Activated CD8-positive, alpha-beta memory T cell treated with anti-CD3 and anti-CD28 coated beads, Interleukin-2, amount 50 U/mL, for 24 hours (primary cell): ENCODE results near the gene KCNH2.
A peak's percentile ranks its signal among the peaks of the same experiment; 100 is the strongest.

ENCODE experiments used
- DNase-seq: peaks from one replicate; pipeline ENCODE4 v3.0.0-alpha.2; 2020; ENCODE audit errors: extremely low read depth

The KCNH2 gene

DNA sequence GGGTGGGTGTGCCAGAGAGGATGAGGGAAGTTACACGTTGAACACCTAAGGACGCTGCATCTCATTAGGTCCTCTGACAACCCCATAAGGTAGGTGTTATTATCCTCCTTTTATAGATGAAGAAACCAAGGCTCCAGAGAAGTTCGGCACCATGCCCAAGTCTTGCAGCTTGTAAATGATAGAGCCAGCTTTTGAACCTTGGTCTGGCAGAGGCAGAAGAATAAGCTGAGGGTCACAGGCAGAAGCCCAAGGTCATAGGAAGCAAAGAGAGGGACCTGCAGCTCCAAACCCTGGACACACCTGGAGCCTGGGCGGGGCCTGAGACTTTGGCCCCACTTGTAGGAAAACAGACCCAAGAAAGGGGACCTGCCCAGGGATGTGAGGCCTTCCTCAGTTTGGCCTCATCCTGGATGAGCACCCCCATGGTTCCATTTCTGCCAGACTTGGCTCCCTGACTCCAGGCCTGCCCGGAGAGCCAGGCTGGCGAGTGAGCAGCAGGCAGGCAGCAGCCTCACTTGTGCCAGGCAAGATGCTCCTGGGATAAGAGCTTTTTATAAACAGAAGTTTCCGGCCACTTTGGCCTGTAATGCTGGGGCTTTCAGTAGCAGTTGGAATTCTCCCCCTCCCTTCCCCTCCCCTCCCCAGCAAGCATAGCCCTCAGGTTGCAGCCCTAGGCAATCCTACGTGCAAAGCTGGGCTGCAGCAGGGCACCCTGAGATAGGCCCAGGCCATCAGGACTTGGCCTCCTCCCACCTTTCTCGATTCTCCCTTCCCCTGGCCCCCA lies 2.4 kb downstream of the KCNH2 start:
- no peak for DNase-seq

DNA sequence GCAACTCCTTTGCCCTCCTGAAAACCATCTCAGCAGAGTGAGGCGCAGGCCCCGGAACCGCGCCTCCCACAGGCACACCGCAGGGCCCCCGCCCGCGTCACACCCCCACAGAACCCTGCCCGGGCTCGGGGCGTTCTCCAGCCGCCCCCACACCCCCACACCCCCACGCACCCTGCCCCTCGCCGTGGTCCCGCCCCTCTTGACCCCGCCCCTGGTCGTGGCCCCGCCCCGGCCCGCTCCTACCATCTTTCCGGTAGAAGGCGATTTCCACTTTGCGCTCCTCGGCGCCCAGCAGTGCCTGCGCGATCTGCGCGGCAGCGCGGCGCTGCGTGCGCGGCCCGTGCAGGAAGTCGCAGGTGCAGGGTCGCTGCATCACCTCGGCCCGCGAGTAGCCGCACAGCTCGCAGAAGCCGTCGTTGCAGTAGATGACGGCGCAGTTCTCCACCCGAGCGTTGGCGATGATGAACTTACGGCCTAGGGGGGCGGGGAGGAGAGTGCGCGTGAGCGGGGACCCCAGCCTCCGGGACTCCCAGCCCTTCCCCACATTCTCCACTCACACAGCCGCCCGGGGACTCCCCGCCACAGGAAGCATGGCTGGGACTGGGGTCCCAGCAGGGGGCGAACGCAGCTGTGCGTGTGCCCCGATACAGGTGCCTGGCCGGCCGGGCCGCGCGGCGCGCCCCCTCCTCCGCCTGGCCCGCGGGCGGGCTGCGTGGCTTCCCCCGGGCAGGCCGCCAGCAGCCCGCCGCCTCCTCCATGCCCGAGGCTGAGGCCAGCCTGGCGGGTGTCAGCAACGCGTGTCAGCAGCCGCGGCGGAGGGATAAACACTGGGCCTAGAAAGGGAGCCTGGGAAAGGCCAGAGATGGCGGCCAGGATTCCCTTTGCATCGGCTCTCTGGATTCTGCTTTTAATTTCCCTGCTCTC lies 3.4 kb downstream of the KCNH2 start:
- peak; percentile 50 for DNase-seq

DNA sequence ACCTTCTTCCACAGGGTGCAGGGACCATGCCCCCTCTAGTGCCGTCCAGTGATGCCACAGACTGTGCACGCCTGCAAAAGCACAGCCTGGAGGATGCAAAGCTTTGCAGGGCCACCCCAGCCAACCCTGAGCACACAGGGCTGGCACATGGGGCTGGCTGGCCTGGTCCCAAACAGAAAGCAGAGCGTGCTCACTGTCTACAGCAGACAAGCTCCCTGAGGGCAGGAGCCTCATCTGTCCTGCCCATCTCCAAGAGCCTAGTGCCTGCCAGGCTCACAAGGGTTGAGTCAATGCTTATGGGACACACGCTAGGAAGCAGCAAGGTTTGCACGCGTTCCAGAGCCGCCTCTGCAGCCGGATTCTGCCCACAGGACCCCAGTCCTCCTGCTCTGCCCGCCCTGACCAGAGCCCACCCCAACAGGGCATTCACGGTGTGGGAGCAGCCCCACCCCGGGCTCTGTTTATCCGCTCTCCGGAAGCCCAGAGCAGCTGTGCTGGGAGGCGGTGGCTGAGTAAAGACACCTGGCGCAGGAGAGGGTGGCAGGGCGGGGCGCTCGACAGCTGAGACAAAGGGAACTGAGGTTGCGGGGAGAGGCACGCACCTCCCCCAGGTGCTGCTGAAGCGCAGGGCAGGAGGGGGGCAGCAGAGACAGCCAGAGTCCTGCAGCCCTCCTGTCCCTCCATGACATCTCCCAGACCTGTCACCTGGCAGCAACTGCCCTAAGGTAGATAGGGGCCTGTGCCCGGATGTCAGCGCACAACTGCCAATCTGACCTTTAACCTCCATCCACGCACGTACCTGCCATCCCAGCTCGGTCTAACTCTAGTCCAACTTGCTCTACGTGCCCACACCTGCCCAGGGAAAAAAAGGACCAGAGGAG lies 4.3 kb downstream of the KCNH2 start:
- no peak for DNase-seq

DNA sequence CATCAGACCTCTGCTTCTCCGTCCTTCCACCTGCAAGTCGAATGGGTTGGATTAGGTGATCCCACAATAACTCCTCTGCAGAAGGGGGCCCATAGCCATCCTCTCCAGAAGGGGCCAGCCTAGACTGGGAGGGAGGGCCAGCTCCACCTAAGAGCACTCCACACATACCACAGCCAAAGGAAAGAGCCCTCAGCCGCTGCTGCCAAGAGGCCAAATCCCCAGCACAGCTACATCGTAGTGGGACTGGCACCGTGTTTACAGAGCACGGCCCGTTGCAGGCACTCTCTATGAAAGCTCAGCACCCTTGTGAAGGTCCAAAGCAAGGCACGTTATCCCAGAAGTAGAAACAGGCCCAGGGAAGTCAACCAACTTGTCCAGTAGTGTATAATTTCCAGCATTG lies 5.4 kb downstream of the KCNH2 start:
- DNase-seq = no peak

DNA sequence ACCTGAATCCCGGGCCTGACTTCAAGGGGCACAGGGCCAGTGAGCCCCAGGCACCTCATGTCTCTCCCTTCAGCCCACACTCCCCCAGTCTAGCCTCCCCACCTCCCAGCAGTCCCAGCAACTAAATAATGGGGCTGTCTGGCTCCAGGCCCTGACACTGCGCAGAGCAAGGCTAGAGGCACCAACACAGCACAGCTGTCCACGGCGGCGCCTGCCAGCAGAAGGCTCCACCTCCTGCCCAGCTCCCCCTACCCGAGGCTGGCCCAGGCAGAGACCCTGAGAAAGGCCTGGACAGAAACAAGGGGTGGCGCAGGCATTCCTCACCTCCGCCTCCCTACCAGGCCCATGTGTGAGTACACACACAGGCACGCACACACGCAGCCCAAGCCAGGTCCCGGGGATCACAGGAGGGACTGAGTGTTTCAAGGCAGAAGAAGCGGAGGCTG lies 6.1 kb downstream of the KCNH2 start:
- DNase-seq = no peak

DNA sequence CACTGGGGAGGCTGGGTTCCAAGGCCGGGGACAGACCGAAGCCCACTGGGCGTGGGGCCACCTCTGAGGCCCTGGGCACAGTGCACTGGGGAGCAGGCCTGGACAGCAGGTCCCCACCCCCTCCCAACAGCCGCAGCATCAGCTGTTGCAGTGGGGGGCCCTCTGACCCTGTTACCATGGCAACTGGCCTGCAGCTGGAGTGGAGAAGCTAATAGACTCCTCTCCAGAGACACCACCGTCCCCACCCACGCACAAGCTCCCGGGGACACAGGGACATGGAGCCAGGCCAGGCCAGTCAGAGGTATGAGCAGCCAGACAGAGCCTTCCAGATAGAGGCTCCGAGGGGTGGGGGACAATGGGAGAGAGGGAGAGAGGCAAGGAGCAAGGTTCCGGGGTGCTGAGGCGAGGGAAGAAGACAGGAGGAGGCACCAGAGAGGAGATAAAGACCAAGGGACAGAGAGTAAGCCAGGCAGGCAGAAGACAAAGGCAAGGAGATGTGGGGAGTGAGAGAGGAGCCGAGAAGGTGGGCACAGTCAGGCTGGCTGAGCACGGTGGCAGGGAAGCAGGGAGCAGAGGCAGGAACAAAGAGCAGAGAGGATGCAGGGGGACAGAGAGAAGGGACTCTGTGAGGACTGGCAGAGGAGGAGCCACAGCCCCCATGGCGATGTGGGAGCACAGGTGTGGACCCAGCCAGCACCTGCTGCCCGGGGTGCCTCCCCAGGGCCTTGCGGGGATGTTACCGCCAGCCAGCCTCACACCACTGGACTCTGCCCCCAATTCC lies 6.7 kb downstream of the KCNH2 start:
- DNase-seq = no peak

DNA sequence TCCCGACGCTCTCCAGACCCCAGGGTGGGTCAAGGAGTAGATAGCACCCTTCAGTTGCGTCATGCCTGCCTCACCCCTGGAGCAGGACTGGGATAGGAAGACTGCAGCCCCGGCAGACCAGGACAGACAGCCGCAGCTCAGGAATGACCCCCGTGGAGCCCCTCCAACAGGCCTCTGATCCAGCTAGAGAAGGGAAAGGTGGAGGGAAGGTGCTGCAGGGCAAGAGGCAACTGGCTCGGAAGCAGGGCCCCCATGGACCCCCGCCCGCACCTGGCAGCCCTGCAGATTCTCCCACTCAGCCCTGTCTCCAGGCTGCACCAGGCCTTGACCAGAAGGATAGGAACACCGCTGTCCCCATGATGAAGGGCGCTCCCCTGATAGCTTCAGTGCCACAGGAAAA lies 7.7 kb downstream of the KCNH2 start:
- no peak for DNase-seq

DNA sequence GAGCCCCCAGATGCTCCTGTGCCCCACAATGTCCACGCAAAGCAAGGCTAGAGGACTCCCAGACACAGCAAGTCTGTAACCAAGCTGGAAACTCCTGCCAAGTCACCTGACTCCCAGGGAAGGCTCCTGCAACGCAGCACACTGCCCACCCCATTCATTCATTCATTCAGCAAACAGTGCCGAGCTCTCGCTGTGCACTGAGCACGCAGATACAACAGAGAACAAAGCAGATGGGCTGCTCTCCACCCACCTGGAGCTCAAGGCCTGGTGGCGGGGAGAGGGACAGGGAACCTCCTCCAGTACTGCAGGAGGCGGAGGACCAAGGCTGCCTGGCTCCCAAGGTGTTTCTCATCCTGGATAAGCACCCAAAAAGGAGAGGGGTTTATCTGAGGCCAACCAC lies 8.6 kb downstream of the KCNH2 start:
- DNase-seq = no peak

DNA sequence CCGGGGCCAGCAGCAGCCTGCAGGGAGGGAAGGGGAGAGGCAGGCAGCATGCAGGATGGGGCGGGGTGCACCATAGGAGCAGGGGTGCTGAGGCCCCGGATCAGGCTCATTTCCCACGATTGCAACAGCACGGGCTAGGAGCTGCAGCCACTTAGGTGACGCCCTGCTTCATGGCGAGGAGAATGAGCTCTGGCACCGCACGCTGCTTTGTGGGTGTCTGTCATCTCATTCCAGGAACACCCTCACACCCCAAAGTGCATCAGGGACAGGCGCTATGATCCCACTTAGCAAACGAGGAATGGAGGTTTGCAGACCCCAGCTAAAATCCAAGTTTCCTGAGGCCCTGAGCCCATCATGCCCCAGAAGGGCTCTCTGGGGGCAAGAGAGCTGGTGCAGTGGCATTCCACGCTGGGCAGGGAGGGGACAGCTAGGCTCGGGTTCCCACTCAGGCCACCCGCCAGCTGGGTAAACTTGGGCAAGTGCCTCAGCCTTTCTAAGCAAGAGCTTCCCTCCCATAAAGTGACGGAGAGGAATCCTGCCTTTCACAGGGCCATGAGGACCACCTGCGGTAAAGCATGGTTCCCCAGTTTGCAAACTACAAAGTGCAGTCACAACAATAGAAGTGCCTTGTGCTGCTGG lies 9.3 kb downstream of the KCNH2 start:
- no peak for DNase-seq

DNA sequence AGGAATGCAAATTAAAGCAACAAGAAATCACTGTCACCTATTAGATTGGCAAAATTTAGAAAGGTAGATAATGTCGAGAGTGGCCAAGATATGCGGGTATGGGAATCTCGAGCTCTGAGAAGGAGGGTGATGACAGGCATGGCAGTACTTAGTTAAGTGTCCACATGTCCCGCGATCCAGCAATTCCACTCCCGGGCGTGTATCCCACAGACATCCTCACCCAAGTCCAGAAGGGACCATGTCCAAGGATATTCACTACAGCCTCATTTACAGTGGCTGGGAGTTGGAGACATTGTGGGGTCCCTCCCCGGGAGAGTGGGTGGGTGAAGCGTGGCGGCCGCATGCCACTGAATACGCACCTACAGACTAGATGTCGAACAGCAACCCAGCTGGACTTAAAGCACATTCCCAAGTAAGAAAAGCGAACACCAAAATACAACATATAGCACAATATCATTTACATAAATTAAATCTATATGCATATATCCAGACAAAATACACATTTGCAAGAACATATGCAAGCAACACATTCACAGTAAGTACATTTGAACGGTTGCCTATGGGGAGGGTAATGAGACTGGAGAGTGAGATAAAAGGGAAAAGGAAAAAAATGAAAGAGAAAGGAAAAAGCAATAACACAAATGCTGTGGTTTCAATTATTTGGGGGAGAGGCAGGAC lies 9.9 kb downstream of the KCNH2 start:
- DNase-seq = no peak

DNA sequence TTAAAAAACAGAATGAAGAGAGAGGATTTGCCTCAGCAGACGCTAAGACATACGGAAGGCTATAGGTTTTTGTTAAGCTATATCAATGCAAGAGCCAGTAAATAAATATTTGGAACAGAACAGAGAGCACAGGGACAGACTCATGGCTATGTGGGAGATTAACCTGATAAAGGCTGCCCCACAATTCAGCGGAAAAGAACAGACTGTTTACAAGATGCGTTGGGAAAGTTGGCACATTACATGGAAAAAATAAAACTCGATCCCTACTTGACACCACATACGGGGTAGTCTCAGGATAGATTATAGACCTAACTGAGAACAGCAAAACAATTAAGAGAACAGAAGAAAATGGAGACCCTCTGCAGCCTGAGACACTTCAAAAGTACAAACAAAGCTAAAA lies 10.8 kb downstream of the KCNH2 start:
- no peak for DNase-seq

DNA sequence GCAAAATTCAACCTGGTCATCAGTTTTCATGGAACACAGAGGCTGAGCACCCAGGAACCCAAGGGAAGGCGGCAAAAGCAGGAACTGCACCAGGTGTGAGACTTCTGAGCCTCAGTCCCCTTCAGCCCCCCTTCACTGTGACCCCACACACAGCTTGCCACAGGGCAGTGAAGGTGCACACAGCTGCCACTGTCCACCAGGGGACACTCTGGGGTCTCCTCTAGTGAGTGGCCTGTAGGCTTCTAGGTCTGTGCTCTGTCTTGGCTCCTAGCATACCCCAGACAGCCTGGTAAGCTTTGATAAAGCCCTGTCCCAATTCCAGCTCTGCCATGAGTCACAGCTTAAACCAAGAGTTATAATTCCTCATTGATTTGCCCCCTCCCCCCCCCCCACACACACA lies 12.1 kb downstream of the KCNH2 start:
- no peak for DNase-seq

DNA sequence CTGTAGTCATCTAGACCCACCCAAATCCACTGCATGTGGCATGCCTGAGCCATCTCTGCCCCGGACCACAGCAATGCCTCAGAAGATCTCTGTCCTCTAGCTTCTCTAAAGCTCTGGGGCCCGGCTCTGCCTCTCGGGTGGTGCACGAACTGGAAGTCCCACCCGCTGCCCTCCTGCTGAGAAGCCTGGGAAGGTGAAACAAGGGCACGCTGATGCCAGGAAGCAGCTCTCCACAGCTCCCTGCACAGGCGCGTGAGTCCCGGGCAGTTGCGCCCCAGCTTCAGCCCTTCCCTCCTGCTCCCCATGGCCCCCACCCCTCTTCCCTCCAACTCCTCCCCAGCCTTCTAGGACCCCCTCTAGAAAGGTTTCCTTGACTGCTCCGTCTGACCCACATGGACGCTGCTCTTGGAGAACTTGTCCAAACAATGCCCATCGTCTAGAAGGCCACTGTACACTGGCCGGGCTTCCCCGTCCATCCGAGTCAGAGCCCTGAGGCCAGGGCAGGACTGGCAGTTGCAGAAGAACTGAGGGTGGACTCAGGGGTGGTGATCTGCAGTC lies 12.8 kb downstream of the KCNH2 start:
- DNase-seq = no peak

DNA sequence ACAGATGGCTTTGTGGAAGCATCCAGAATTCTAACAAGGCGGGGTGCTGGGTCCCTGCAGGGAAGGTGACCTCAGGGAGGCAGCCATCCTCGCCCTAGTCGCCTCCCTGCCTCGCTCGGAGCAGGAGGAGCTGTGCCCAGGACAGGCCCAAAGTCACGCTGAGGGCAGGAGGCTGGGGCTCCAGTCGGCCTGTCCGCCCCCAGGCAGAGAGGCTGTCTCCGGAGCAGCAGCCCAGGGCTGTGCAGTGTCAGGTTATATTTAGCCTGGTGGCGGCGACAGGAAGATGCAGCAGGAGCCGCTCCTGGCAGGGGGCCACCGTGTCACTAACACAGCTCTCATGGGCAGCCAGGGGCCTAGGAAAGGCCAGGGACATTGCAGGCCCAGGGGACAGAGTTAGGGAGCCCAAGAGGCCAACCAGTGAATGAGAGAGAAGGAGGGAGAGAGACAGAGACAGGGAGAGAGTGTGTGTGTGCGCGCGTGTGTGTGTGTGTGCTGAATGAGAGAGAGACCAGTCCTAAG lies 13.5 kb downstream of the KCNH2 start:
- no peak for DNase-seq

DNA sequence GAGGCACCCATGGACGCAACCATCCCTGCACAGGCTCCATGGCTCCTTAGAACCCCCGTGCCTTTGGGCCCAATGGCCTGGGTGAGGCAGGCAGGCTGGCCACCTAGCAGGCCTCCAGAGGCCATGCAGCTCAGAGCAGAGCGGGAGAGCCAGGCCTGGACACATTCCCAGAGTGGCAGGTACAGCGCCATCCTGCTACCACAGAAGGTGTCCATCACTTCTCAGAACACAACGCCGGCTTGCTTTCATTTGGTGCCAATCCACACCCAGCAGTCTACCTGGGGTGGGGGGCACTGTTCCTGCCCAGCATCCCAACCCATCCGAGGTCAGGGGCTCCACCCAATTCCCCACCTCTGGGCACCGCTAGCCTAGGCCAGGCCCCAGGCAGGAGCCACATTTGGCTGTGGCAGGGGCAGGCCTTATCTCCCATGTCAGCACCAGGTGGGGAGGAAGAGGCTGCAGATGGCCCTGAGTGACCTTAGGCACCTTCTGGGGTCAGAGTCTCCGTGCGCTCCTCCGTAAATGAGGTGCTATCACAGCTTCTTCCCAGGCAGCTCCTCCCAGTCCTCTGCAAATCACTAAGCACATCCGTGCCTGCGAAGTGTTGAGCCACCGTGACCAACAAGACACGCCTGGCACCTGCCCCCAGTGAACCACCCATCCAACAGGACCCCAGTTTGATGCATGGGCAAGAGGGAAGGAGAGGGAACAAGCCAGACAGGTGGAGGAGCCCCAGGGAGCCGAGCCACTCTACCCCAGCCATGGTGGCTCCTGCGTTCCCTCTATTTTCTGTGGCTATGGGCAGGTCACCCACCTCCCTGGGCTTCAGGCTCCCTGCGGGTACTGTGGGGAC lies 14.2 kb downstream of the KCNH2 start:
- DNase-seq = no peak

DNA sequence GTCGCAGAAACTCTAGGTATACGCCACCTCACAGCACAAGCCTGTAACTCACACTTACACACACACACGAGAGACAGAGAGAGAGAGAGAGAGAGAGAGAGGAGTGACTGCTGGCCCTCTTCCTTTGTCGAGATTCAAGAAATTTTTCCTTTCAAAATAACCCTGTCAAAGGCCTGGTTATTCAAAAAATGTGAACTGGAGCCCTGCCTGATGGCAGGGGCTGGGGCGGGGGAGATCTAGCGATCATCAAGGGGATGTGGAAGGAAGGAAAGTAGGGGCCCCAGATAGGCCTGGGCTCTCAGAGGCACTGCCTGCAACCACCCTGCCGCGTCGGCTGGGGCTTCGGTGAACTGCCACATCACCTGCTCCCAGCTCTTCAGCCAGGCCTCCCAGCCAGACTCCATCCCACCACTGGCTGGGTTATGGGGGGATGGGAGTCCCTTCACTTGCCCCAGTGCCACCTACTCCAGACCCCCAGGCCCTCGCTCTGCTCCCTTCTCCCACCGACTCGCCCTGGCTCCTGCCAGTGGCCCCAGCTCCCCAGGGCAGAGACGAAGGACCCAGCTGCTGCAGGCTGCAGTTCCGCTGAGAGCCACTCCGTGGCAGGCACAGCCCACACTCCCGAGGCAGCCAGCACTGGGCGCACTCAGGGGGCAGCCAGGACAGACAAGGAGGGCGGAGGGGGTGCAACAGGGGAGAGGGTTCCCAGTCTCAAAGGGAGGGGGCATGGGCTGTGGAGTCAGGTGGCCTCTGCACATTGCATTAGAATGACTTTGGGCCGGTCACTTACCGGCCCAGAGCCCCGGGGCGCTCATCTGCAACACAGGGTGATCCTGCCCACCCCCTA lies 15.3 kb downstream of the KCNH2 start:
- no peak for DNase-seq

DNA sequence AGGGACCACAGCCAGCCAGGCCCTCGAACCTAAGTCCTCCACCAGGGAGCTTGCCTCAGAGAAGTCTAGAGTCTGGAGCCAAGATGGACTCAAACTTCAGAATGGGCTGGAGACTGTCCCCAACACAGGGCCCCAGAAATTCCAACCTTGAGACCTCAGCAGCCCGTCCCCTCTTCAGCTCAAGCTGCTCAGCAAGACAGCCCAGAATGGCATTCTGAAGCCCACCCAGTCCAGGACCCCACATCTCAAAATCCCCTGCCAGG lies 15.9 kb downstream of the KCNH2 start:
- no peak for DNase-seq
